ENCODE data around the gene NUDCD3.

The NUDCD3 gene

GRCh38 chr7:44366986-44367385 is 123.5 kb downstream of the NUDCD3 start:
- no peak overlapping the region for H4K12ac ChIP-seq (ENCODE audit: low read depth, low read length)
- H2BK5ac ChIP-seq (ENCODE audit: low read depth, low read length, poor library complexity), result no peak overlapping the region
- H3K27ac ChIP-seq (ENCODE audit: low read depth, low read length), result no peak overlapping the region
- H3K4me3 ChIP-seq (ENCODE audit: low read depth, low read length), result no peak overlapping the region
- H3K9ac ChIP-seq (ENCODE audit: low read length), result no peak overlapping the region
- H3K27me3 ChIP-seq (ENCODE audit: insufficient read depth, low read length), result no peaks in the 10 kb centered on the region
- H2AK5ac ChIP-seq (ENCODE audit: low read length), result no peak overlapping the region
- no peak for DNase-seq
- no peaks in the 10 kb centered on the region for H3K36me3 ChIP-seq (ENCODE audit: control insufficient read depth in 1 of 2, insufficient read depth in 2 of 2, low read length in 2 of 2)
- H3K23ac ChIP-seq (ENCODE audit: low read length), result no peak overlapping the region
- no peak overlapping the region for H2BK120ac ChIP-seq (ENCODE audit: insufficient read depth, low read length, poor library complexity)
- no peaks in the 10 kb centered on the region for H3K79me2 ChIP-seq (ENCODE audit: control insufficient read depth, insufficient read depth, low read length, poor library complexity)
- no peak overlapping the region for H3K4ac ChIP-seq (ENCODE audit: low read depth, low read length)
- no peaks in the 10 kb centered on the region for H3K9me3 ChIP-seq (ENCODE audit: insufficient read depth, low read depth, low read length)
- no peak overlapping the region for H4K8ac ChIP-seq (ENCODE audit: low read depth, low read length)
- no CpG with 5 or more reads among the region's 4 CpGs for WGBS (ENCODE audit: extremely low coverage, insufficient coverage, insufficient read length)
- no peak overlapping the region for H2AFZ ChIP-seq (ENCODE audit: insufficient read depth, low read length, poor library complexity)
- H4K91ac ChIP-seq (ENCODE audit: low read depth, low read length), result no peak overlapping the region
- H3K18ac ChIP-seq (ENCODE audit: low read length), result no peak overlapping the region
- H2BK12ac ChIP-seq (ENCODE audit: low read length), result no peak overlapping the region
- no peaks in the 10 kb centered on the region for H3K4me1 ChIP-seq (ENCODE audit: control insufficient read depth in 1 of 2, insufficient read depth in 2 of 2, low read length in 2 of 2)
- H3K4me2 ChIP-seq (ENCODE audit: low read length), result no peak overlapping the region
- H3K14ac ChIP-seq (ENCODE audit: low read length), result no peak overlapping the region
- no peaks in the 10 kb centered on the region for H3K79me1 ChIP-seq (ENCODE audit: low read length)

DNA sequence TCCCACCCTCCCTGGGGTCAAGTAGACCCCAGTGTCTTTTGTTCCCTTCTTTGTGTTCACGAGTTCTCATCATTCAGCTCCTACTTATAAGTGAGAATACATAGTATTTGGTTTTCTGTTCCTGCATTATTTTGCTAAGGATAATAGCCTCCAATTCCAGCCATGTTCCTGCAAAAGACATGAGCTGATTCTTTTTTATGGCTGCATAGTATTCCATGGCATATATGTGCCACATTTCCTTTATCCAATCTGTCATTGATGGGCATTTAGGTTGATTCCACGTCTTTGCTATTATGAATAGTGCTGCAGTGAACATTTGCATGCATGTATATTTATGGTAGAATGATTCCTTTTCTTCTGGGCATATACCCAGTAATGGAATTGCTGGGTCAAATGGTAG is 136.8 kb downstream of the NUDCD3 start:
- Histone ChIP-seq H2BK12ac (ENCODE audit: low read length) (no peak overlapping the region), H3K4ac (ENCODE audit: low read depth, low read length) (no peak overlapping the region), H3K18ac (ENCODE audit: low read length) (no peak overlapping the region), H3K79me1 (ENCODE audit: low read length) (no peaks in the 10 kb centered on the region), H3K14ac (ENCODE audit: low read length) (no peak overlapping the region), H3K23ac (ENCODE audit: low read length) (no peak overlapping the region), H3K4me3 (ENCODE audit: low read depth, low read length) (no peak overlapping the region), H2AK5ac (ENCODE audit: low read length) (no peak overlapping the region), H4K91ac (ENCODE audit: low read depth, low read length) (no peak overlapping the region), H4K8ac (ENCODE audit: low read depth, low read length) (no peak overlapping the region), H3K36me3 (ENCODE audit: control insufficient read depth in 1 of 2, insufficient read depth in 2 of 2, low read length in 2 of 2) (no peaks in the 10 kb centered on the region), H3K4me2 (ENCODE audit: low read length) (no peak overlapping the region), H3K9ac (ENCODE audit: low read length) (no peak overlapping the region), H3K9me3 (ENCODE audit: insufficient read depth, low read depth, low read length) (peaks cover 2% of the 10 kb centered on the region), H3K27ac (ENCODE audit: low read depth, low read length) (no peak overlapping the region), H2BK120ac (ENCODE audit: insufficient read depth, low read length, poor library complexity) (no peak overlapping the region), H3K79me2 (ENCODE audit: control insufficient read depth, insufficient read depth, low read length, poor library complexity) (no peaks in the 10 kb centered on the region), H3K4me1 (ENCODE audit: control insufficient read depth in 1 of 2, insufficient read depth in 2 of 2, low read length in 2 of 2) (no peaks in the 10 kb centered on the region), H4K12ac (ENCODE audit: low read depth, low read length) (no peak overlapping the region), H2AFZ (ENCODE audit: insufficient read depth, low read length, poor library complexity) (no peak overlapping the region), H3K27me3 (ENCODE audit: insufficient read depth, low read length) (no peaks in the 10 kb centered on the region), H2BK5ac (ENCODE audit: low read depth, low read length, poor library complexity) (no peak overlapping the region)
- DNase-seq, result no peak
- WGBS (ENCODE audit: extremely low coverage, insufficient coverage, insufficient read length), result no CpG with 5 or more reads among the region's 2 CpGs

DNA sequence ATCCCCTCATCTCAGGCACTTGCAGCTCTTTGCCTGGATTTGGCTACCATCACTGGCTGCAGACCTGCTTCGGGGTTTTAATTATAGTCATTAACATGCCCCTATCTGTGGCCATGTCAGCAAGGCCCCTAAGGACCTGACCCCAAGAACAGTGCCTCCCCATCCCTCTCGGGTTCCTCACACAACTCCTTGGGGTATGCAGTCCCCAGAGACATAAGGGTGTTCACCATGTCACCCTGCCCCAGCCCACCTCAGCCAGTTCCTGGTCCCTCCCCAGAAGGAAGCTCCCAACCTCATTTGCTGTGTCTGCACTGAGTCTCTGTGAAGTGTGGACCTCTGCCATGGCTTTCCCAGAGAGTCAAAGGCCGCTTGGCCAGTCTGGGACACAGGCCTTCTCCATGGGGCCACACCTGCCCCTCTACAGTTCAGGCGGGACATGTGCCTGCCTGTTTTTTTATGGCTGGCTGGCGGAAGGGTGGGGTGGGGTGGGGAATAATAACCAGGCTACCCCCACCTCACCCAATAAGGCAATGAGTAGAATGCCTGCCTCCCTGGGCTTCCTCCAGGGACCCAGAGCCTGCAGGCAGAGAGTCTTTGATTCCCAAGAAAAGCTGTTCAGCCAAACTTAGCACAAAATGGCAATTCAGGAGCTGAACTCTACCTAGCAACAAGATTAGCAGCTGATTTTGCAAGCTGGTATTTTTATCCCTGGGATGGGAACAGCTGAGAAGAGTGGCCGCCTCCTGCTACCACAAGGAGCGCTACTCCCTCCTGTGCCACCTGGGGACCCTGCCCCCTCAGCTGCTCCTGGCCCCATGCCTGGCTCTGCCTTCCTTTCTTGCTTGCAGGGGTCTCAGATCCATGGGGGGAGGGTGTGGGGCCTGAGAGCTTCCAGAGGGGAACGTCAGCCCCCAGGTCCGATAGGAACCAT is 141.3 kb downstream of the NUDCD3 start:
- no peak for DNase-seq
- no peak overlapping the region for H2BK12ac ChIP-seq (ENCODE audit: low read length)
- no CpG with 5 or more reads among the region's 9 CpGs for whole genome bisulfite sequencing (ENCODE audit: extremely low coverage, insufficient coverage, insufficient read length)

GRCh38 chr7:44348300-44348699 is 142.2 kb downstream of the NUDCD3 start:
- H4K91ac ChIP-seq (ENCODE audit: low read depth, low read length), result no peak overlapping the region
- H4K12ac ChIP-seq (ENCODE audit: low read depth, low read length), result no peak overlapping the region
- H3K23ac ChIP-seq (ENCODE audit: low read length), result no peak overlapping the region
- H3K27ac ChIP-seq (ENCODE audit: low read depth, low read length), result no peak overlapping the region
- no peak overlapping the region for H3K4me3 ChIP-seq (ENCODE audit: low read depth, low read length)
- H2BK5ac ChIP-seq (ENCODE audit: low read depth, low read length, poor library complexity), result no peak overlapping the region
- H3K36me3 ChIP-seq (ENCODE audit: control insufficient read depth in 1 of 2, insufficient read depth in 2 of 2, low read length in 2 of 2), result no peaks in the 10 kb centered on the region
- no CpG with 5 or more reads among the region's 2 CpGs for WGBS (ENCODE audit: extremely low coverage, insufficient coverage, insufficient read length)
- no peak overlapping the region for H2BK120ac ChIP-seq (ENCODE audit: insufficient read depth, low read length, poor library complexity)
- H3K4me2 ChIP-seq (ENCODE audit: low read length), result no peak overlapping the region
- no peak overlapping the region for H3K9ac ChIP-seq (ENCODE audit: low read length)
- no peak overlapping the region for H2AFZ ChIP-seq (ENCODE audit: insufficient read depth, low read length, poor library complexity)
- no peaks in the 10 kb centered on the region for H3K79me1 ChIP-seq (ENCODE audit: low read length)
- no peak overlapping the region for H3K4ac ChIP-seq (ENCODE audit: low read depth, low read length)
- no peak overlapping the region for H3K14ac ChIP-seq (ENCODE audit: low read length)
- H3K9me3 ChIP-seq (ENCODE audit: insufficient read depth, low read depth, low read length), result peaks cover 3% of the 10 kb centered on the region
- no peaks in the 10 kb centered on the region for H3K4me1 ChIP-seq (ENCODE audit: control insufficient read depth in 1 of 2, insufficient read depth in 2 of 2, low read length in 2 of 2)
- H3K18ac ChIP-seq (ENCODE audit: low read length), result no peak overlapping the region
- H3K27me3 ChIP-seq (ENCODE audit: insufficient read depth, low read length), result no peaks in the 10 kb centered on the region
- H3K79me2 ChIP-seq (ENCODE audit: control insufficient read depth, insufficient read depth, low read length, poor library complexity), result no peaks in the 10 kb centered on the region
- H2BK12ac ChIP-seq (ENCODE audit: low read length), result no peak overlapping the region
- peak in 1 of 2 donors; percentile 4 for DNase-seq
- no peak overlapping the region for H2AK5ac ChIP-seq (ENCODE audit: low read length)
- H4K8ac ChIP-seq (ENCODE audit: low read depth, low read length), result no peak overlapping the region

More for the DNA sequence above, 141.3 kb downstream of the NUDCD3 start:
- Histone ChIP-seq H2AK5ac (ENCODE audit: low read length) (no peak overlapping the region), H3K27ac (ENCODE audit: low read depth, low read length) (no peak overlapping the region), H3K4ac (ENCODE audit: low read depth, low read length) (no peak overlapping the region), H3K4me1 (ENCODE audit: control insufficient read depth in 1 of 2, insufficient read depth in 2 of 2, low read length in 2 of 2) (no peaks in the 10 kb centered on the region), H3K79me2 (ENCODE audit: control insufficient read depth, insufficient read depth, low read length, poor library complexity) (no peaks in the 10 kb centered on the region), H4K91ac (ENCODE audit: low read depth, low read length) (no peak overlapping the region), H4K12ac (ENCODE audit: low read depth, low read length) (no peak overlapping the region), H3K9me3 (ENCODE audit: insufficient read depth, low read depth, low read length) (peaks cover 3% of the 10 kb centered on the region), H4K8ac (ENCODE audit: low read depth, low read length) (no peak overlapping the region), H3K23ac (ENCODE audit: low read length) (no peak overlapping the region), H3K4me3 (ENCODE audit: low read depth, low read length) (no peak overlapping the region), H2BK5ac (ENCODE audit: low read depth, low read length, poor library complexity) (no peak overlapping the region), H3K27me3 (ENCODE audit: insufficient read depth, low read length) (no peaks in the 10 kb centered on the region), H2BK120ac (ENCODE audit: insufficient read depth, low read length, poor library complexity) (no peak overlapping the region), H3K4me2 (ENCODE audit: low read length) (no peak overlapping the region), H2AFZ (ENCODE audit: insufficient read depth, low read length, poor library complexity) (no peak overlapping the region), H3K36me3 (ENCODE audit: control insufficient read depth in 1 of 2, insufficient read depth in 2 of 2, low read length in 2 of 2) (no peaks in the 10 kb centered on the region), H3K18ac (ENCODE audit: low read length) (no peak overlapping the region), H3K9ac (ENCODE audit: low read length) (no peak overlapping the region), H3K79me1 (ENCODE audit: low read length) (no peaks in the 10 kb centered on the region), H3K14ac (ENCODE audit: low read length) (no peak overlapping the region)
